ENCODE results near the gene TAS2R40.

DNA sequence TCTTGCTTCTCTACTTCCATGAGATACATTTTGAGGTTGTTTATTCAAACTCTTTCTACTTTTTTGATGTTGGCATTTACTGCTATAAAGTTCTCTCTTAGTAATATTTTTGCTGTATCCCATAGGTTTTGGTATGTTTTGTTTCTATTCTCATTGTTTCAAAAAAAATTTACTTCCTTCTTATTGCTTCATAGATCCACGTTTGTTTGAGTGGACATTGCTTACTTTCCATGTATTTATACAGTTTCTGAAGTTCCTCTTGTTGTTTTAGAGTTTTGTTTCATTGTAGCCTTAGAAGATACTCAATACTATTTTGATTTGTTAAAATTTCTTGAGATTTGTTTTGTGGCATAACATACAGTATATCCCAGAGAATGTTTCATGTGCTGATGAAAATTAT lies 13.7 kb downstream of the TAS2R40 start:
- TF ChIP-seq HSF1 (IDR thresholded peaks at IDR 0.05; ENCODE audit: low read depth, low read length) (no peak), CREB1 (IDR thresholded peaks at IDR 0.05; ENCODE audit: low read depth) (no peak)
